Heart left ventricle (tissue), 16 donors: Measurements from ENCODE around the gene RNF208. TPM values are rescaled to one million over a fixed set of nuclear protein-coding genes. Genes with fewer than 3 reads are reported as not detected.
A peak's percentile ranks its signal among the peaks of the same experiment; 100 is the strongest.

Source experiments
- ATAC-seq, 4 donors: fragments of 200-7000 bp; cut with Tn5 transposase; one replicate each; pipeline ENCODE4 v1.9.1; 2020 to 2022; ENCODE audit warnings: moderate library complexity in 4 of 4, mild to moderate bottlenecking in 3 of 4, moderate number of reproducible peaks in 1 of 4
- DNase-seq, 5 donors: peaks; one replicate each; pipeline ENCODE4 v3.0.0-alpha.2; 2020
- H3K27ac ChIP-seq, 12 donors: fragments of 200-600 bp; sonication (generic) in 4 of 12; one replicate each; pipeline versions ENCODE4 v1.5.0 to v1.8.0; 2016 to 2022; ENCODE audit warnings: mild to moderate bottlenecking in 2 of 12
- H3K27me3 ChIP-seq, 9 donors: fragments of 200-600 bp; sonication (generic) in 2 of 9; one replicate each; pipeline versions ENCODE4 v1.5.1 to v1.8.0; 2016 to 2022; ENCODE audit warnings: mild to moderate bottlenecking in 3 of 9
- H3K36me3 ChIP-seq, 9 donors: fragments of 200-600 bp; sonication (generic) in 2 of 9; one replicate each; pipeline versions ENCODE4 v1.5.0 to v1.8.0; 2018 to 2022; ENCODE audit warnings: mild to moderate bottlenecking in 2 of 9
- H3K4me1 ChIP-seq, 12 donors: fragments of 200-600 bp; sonication (generic) in 4 of 12; one replicate each; pipeline versions ENCODE4 v1.5.0 to v1.8.0; 2016 to 2022; ENCODE audit warnings: mild to moderate bottlenecking in 3 of 12
- H3K4me3 ChIP-seq, 12 donors: fragments of 200-600 bp; sonication (generic) in 4 of 12; one replicate each; pipeline versions ENCODE4 v1.5.0 to v1.8.0; 2017 to 2022; ENCODE audit warnings: mild to moderate bottlenecking in 9 of 12, moderate library complexity in 4 of 12
- H3K9me3 ChIP-seq, 12 donors: fragments of 200-600 bp; sonication (generic) in 4 of 12; one replicate each; pipeline versions ENCODE4 v1.5.0 to v1.8.0; 2016 to 2022; ENCODE audit warnings: mild to moderate bottlenecking in 1 of 12
- CTCF ChIP-seq, 12 donors: fragments of 200-600 bp; sonication (generic) in 4 of 12; IDR thresholded peaks; one replicate each; pipeline versions ENCODE4 v1.5.0 to v1.8.0; 2018 to 2022; ENCODE audit warnings: antibody characterized with exemption in 12 of 12, mild to moderate bottlenecking in 5 of 12
- POLR2A ChIP-seq, 2 donors: fragments of 450-650 bp; IDR thresholded peaks; one replicate each; pipeline ENCODE4 v1.6.1; 2017; ENCODE audit warnings: antibody characterized with exemption in 2 of 2, mild to moderate bottlenecking in 2 of 2, moderate library complexity in 2 of 2
- WGBS, 4 donors: extraction: QIAGEN DNeasy Blood & Tissue Kit in 2 of 4; methylation state at CpG; one replicate each; pipeline versions ENCODE4 v1.1.5 to v1.1.7; 2013 to 2018; 5-methylcytosine and 5-hydroxymethylcytosine counted together
- intact Hi-C, 10 donors: fragments of 100-400 bp; cut with DNase I; formaldehyde crosslinking; loops; one replicate each; pipeline versions ENCODE4 v1.11.1 to v1.14.2; 2022
- long read RNA-seq, 3 donors: library from polyadenylated mRNA; unstranded; transcript quantifications; one replicate each; pipeline ENCODE4 v2.0.0, GENCODE V29; 2020 to 2021
- polyA plus RNA-seq, 2 donors: library from polyadenylated mRNA; stranded (reverse); fragments of 200-250 nt; gene quantifications; one replicate each; pipeline ENCODE4 v1.2.3, GENCODE V29; 2013
- total RNA-seq, 9 donors: library from RNA; depleted of rRNA in 2 of 9; stranded (reverse); fragments of >200 nt in 2 of 9; fragmentation: NEBNext Ultra II Directional in 3 of 9; extraction: Animal tissue kit (Norgen Biotek cat#: 25700) in 3 of 9; gene quantifications; one replicate each; pipeline versions ENCODE4 v1.1.0 to v1.2.4, GENCODE V29; 2016 to 2023
- donor health status: ischemic (EF 13 %, LVEDD 7.1; RV severe dilation, severe dysfunction).
- donor health status: healthy with polysubstance abuse.
- donor health status: DM: no; HTN: yes; CAD: no.
- donor health status: DM: no; HTN: no; CAD: no.
- donor health status: ischemic (EF 25% LVEDD 6.9; RV normal size, moderate dysfunction).
- donor health status: ischemic (EF 25% LVEDD 5.7; RV mildly dilated, moderate dysfunction).
- donor health status: healthy.
- donor health status: DM: yes; HTN: yes; CAD: no.
- donor health status: ischemic (EF 35%, LVEDD 5.7; RV mildly dilated, moderate dysfunction).
- donor health status: nonischemic (EF 11% LVEDD 7.7; RV severe dilation, severe dysfunction).
- donor health status: DM: yes; HTN: yes; CAD: no.
- donor health status: PGD.
- donor health status: ischemic (EF 29% LVEDD 5.4; RV normal size, mild dysfunction).
- donor health status: nonischemic (EF 23%, LVEDD 6.1; RV moderate dilation, normal function).

The RNF208 gene
- total RNA-seq (10 to 100 TPM in 7 of 9 donors, 1 to 10 TPM in 2; 6.9 to 34.1 (median 22.5) TPM), polyA plus RNA-seq (10 to 100 TPM in 1 of 2 donors, 1 to 10 TPM in 1; 9.3 to 72.7 TPM)
- long read RNA-seq, donor 1, transcript RNF208-201 (1 exons, 1,077 nt): major isoform, 46 of 46 reads
- long read RNA-seq, donor 1, partial matches to known transcripts: 0 of 46 reads
- long read RNA-seq, donor 1, other reads (novel, unspliced or antisense): 0 of 46 reads
- long read RNA-seq, donor 2, transcript RNF208-201 (1 exons, 1,077 nt): major isoform, 13 of 13 reads
- long read RNA-seq, donor 2, partial matches to known transcripts: 0 of 13 reads
- long read RNA-seq, donor 2, other reads (novel, unspliced or antisense): 0 of 13 reads
- long read RNA-seq, donor 3, transcript RNF208-201 (1 exons, 1,077 nt): major isoform, 18 of 18 reads
- long read RNA-seq, donor 3, partial matches to known transcripts: 0 of 18 reads
- long read RNA-seq, donor 3, other reads (novel, unspliced or antisense): 0 of 18 reads

- intact Hi-C loops: loop anchor here in 3 of 10 donors (1.0 to 10.0 kb wide), 5 partner anchors 18 to 438 kb away; partner anchors contain the start of genes ANAPC2 (in 3 of the 3), SSNA1 (in 3 of the 3), NDOR1 (in 2 of the 3) and TMEM203 (in 2 of the 3)
- 4 to 16% (median 4%) methylated on average over 5 to 88 of the region's 88 CpGs for WGBS, 4 donors
- peaks cover 0 to 4% (median 0%) of the 10 kb centered on the region in 9 donors for H3K27me3 ChIP-seq
- peak within 1 kb of the TSS; percentile 51 to 95 (median 94) for H3K27ac ChIP-seq
- DNase-seq (no peak), ATAC-seq (peak in 3 of 4 donors; percentile 0 to 9 (median 1))
- H3K36me3 ChIP-seq: no peaks in the 10 kb centered on the region
- peak within 1 kb of the TSS; percentile 36 to 92 (median 74) for H3K4me3 ChIP-seq
- H3K9me3 ChIP-seq: no peaks in the 10 kb centered on the region
- TF ChIP-seq CTCF (IDR thresholded peaks at IDR 0.05) (peak in 1 of 12 donors; percentile 17), POLR2A (IDR thresholded peaks at IDR 0.05) (no peak)
- peaks cover 2 to 50% (median 32%) of the 10 kb centered on the region in 12 donors for H3K4me1 ChIP-seq
Measured at GRCh38 chr9:137222190-137223077, at the start of gene RNF208. Gene RNF208, minus strand, starts transcription at chr9:137222240. Its CDS starts 1,028 bp downstream, at chr9:137221212.

- Histone ChIP-seq H3K27me3 (no peaks in the 10 kb centered on the region), H3K4me1 (peaks cover 9 to 87% (median 51%) of the 10 kb centered on the region in 12 donors), H3K36me3 (peaks cover 0 to 59% (median 30%) of the 10 kb centered on the region in 9 donors), H3K27ac (peak overlapping the region in 8 of 12 donors; percentile 39 to 73 (median 56)), H3K9me3 (no peaks in the 10 kb centered on the region), H3K4me3 (no peak overlapping the region)
- intact Hi-C loops: no loop called here
- peak in 1 of 5 donors; percentile 6 for DNase-seq
- TF ChIP-seq POLR2A (IDR thresholded peaks at IDR 0.05) (no peak), CTCF (IDR thresholded peaks at IDR 0.05) (no peak)
- 20 to 35% (median 26%) methylated on average over 3 of the region's 3 CpGs for WGBS, 4 donors
- no peak for ATAC-seq
Measured at GRCh38 chr9:137271696-137272076, 49.6 kb upstream of the RNF208 start.

- H3K36me3 ChIP-seq: peaks cover 0 to 62% (median 34%) of the 10 kb centered on the region in 9 donors
- peaks cover 4 to 86% (median 45%) of the 10 kb centered on the region in 12 donors for H3K4me1 ChIP-seq
- H3K27me3 ChIP-seq: no peaks in the 10 kb centered on the region
- peak overlapping the region in 8 of 12 donors; percentile 39 to 73 (median 56) for H3K27ac ChIP-seq
- DNase-seq (peak in 1 of 5 donors; percentile 18), ATAC-seq (peak in 1 of 4 donors; percentile 10)
- 66 to 79% (median 75%) methylated on average over 26 to 32 of the region's 32 CpGs for WGBS, 4 donors
- no peaks in the 10 kb centered on the region for H3K9me3 ChIP-seq
- intact Hi-C loops: no loop called here
- TF ChIP-seq CTCF (IDR thresholded peaks at IDR 0.05) (no peak), POLR2A (IDR thresholded peaks at IDR 0.05) (no peak)
- H3K4me3 ChIP-seq: no peak overlapping the region
Measured at GRCh38 chr9:137270929-137271695, 49.1 kb upstream of the RNF208 start.
